ENCODE data around the gene SIDT2.

GRCh38 chr11:117230999-117231841 is 52.7 kb downstream of the SIDT2 start:
- no peak for TF ChIP-seq CTCF (conservative IDR thresholded peaks at IDR 0.05; ENCODE audit: low read length)
- TF ChIP-seq EZH2phosphoT487 (IDR thresholded peaks at IDR 0.05; ENCODE audit: borderline replicate concordance, low read depth, low read length): no peak

Measured in OCI-LY7 (cell line).